Astrocyte (in vitro differentiated cells and primary cell): Measurements from ENCODE around the gene TPO. TPM values are rescaled to one million over a fixed set of nuclear protein-coding genes. Genes with fewer than 3 reads are reported as not detected.

Source experiments
- DNase-seq: peaks from one replicate; pipeline ENCODE4 v3.0.0-alpha.2; 2010; ENCODE audit warnings: low read depth
- FAIRE-seq: peaks from 2 replicates; lab custom pipeline; 2011; peaks lifted over from hg19 to GRCh38; lab: Jason Lieb, UNC
- H2AFZ ChIP-seq: 2 replicates; pipeline ENCODE4 v1.6.0; 2012; ENCODE audit warnings: low read depth, low read length, inconsistent platforms
- H3K27ac ChIP-seq: 2 replicates; pipeline ENCODE4 v1.5.1; 2011; ENCODE audit warnings: low read depth, low read length, inconsistent platforms
- H3K27me3 ChIP-seq: 2 replicates; pipeline ENCODE4 v1.6.0; 2011; ENCODE audit warnings: low read length, inconsistent platforms; ENCODE audit not compliant: insufficient read depth
- H3K36me3 ChIP-seq: 2 replicates; pipeline ENCODE4 v1.5.1; 2011; ENCODE audit warnings: low read length, inconsistent platforms; ENCODE audit not compliant: insufficient read depth
- H3K4me1 ChIP-seq: 2 replicates; pipeline ENCODE4 v1.5.1; 2011; ENCODE audit warnings: low read length, inconsistent platforms; ENCODE audit not compliant: insufficient read depth
- H3K4me2 ChIP-seq: 2 replicates; pipeline ENCODE4 v1.6.0; 2012; ENCODE audit warnings: low read length, inconsistent platforms
- H3K4me3 ChIP-seq: 2 replicates; pipeline ENCODE4 v1.5.1; 2011; ENCODE audit warnings: low read depth, mild to moderate bottlenecking, low read length, inconsistent platforms; ENCODE audit not compliant: insufficient read depth
- H3K79me2 ChIP-seq: 2 replicates; pipeline ENCODE4 v1.6.0; 2012; ENCODE audit warnings: mild to moderate bottlenecking, low read length, inconsistent platforms; ENCODE audit not compliant: insufficient read depth
- H3K9ac ChIP-seq: 2 replicates; pipeline ENCODE4 v1.6.0; 2012; ENCODE audit warnings: mild to moderate bottlenecking, low read length, inconsistent platforms
- H3K9me3 ChIP-seq: 2 replicates; pipeline ENCODE4 v1.5.1; 2012; ENCODE audit warnings: low read depth, mild to moderate bottlenecking, low read length, inconsistent platforms; ENCODE audit not compliant: insufficient read depth
- H4K20me1 ChIP-seq: 2 replicates; pipeline ENCODE4 v1.6.0; 2012; ENCODE audit warnings: low read length, inconsistent platforms; ENCODE audit not compliant: insufficient read depth
- H3K27ac Mint-ChIP-seq: one replicate; pipeline ENCODE4 v1.8.0; 2021; ENCODE audit warnings: mild to moderate bottlenecking, mixed read lengths; ENCODE audit not compliant: unreplicated experiment
- H3K27me3 Mint-ChIP-seq: one replicate; pipeline ENCODE4 v1.8.0; 2021; ENCODE audit warnings: low read depth, mixed read lengths; ENCODE audit not compliant: unreplicated experiment
- H3K36me3 Mint-ChIP-seq: one replicate; pipeline ENCODE4 v1.8.0; 2021; ENCODE audit warnings: low read depth, mixed read lengths; ENCODE audit not compliant: unreplicated experiment
- H3K4me1 Mint-ChIP-seq: one replicate; pipeline ENCODE4 v1.8.0; 2021; ENCODE audit warnings: low read depth, mixed read lengths; ENCODE audit not compliant: unreplicated experiment
- H3K4me3 Mint-ChIP-seq: one replicate; pipeline ENCODE4 v1.8.0; 2021; ENCODE audit warnings: mild to moderate bottlenecking, moderate library complexity, mixed read lengths; ENCODE audit not compliant: unreplicated experiment
- H3K9me3 Mint-ChIP-seq: one replicate; pipeline ENCODE4 v1.8.0; 2021; ENCODE audit warnings: mild to moderate bottlenecking, mixed read lengths; ENCODE audit not compliant: unreplicated experiment
- EZH2 ChIP-seq: IDR thresholded peaks from 2 replicates; pipeline ENCODE4 v1.6.1; 2012; ENCODE audit warnings: mild to moderate bottlenecking, low read length, inconsistent platforms; ENCODE audit not compliant: insufficient read depth
- total RNA-seq: library from RNA; stranded (reverse); gene quantifications from 2 replicates; pipeline ENCODE4 v1.2.1, GENCODE V29; 2021
- TF ChIP-seq, protein P1 (sequence below): IDR thresholded peaks from 2 replicates; pipeline ENCODE4 v1.5.1; 2011; ENCODE audit warnings: low read depth, mild to moderate bottlenecking, inconsistent platforms, low read length, moderate library complexity; ENCODE audit not compliant: insufficient read depth

The TPO gene
- total RNA-seq, 1 donor from 2014 or later: not detected

DNA sequence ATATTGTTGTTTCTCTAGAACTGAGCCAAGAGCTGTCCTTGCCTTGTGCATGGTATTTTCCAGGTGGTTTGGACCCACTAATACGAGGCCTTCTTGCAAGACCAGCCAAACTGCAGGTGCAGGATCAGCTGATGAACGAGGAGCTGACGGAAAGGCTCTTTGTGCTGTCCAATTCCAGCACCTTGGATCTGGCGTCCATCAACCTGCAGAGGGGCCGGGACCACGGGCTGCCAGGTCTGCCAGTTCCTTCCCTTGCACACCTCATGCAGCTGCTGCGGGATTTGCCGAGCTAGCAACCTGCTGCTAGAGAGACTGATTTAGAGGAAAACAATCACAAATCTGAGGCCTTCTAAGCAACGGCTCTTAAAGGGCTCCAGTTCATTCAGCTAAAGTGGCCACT lies 74.5 kb downstream of the TPO start:
- Histone ChIP-seq H3K9me3 (peaks cover 6% of the 10 kb centered on the region), H2AFZ (no peak overlapping the region), H3K4me2 (no peak overlapping the region), H3K36me3 (no peaks in the 10 kb centered on the region), H3K9ac (no peak overlapping the region), H3K27me3 (no peaks in the 10 kb centered on the region), H3K4me3 (no peak overlapping the region), H4K20me1 (no peaks in the 10 kb centered on the region), H3K27ac (no peak overlapping the region), H3K79me2 (no peaks in the 10 kb centered on the region), H3K4me1 (no peaks in the 10 kb centered on the region)
- H3K4me1 Mint-ChIP-seq: peaks cover 2% of the 10 kb centered on the region
- no peak overlapping the region for H3K4me3 Mint-ChIP-seq
- FAIRE-seq: no peak
- H3K27me3 Mint-ChIP-seq: peaks cover 31% of the 10 kb centered on the region
- no peak for TF ChIP-seq EZH2
- TF ChIP-seq, protein P1, sequence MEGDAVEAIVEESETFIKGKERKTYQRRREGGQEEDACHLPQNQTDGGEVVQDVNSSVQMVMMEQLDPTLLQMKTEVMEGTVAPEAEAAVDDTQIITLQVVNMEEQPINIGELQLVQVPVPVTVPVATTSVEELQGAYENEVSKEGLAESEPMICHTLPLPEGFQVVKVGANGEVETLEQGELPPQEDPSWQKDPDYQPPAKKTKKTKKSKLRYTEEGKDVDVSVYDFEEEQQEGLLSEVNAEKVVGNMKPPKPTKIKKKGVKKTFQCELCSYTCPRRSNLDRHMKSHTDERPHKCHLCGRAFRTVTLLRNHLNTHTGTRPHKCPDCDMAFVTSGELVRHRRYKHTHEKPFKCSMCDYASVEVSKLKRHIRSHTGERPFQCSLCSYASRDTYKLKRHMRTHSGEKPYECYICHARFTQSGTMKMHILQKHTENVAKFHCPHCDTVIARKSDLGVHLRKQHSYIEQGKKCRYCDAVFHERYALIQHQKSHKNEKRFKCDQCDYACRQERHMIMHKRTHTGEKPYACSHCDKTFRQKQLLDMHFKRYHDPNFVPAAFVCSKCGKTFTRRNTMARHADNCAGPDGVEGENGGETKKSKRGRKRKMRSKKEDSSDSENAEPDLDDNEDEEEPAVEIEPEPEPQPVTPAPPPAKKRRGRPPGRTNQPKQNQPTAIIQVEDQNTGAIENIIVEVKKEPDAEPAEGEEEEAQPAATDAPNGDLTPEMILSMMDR: no peak
- H3K36me3 Mint-ChIP-seq: no peaks in the 10 kb centered on the region
- DNase-seq: no peak
- H3K9me3 Mint-ChIP-seq: no peaks in the 10 kb centered on the region
- no peak overlapping the region for H3K27ac Mint-ChIP-seq

DNA sequence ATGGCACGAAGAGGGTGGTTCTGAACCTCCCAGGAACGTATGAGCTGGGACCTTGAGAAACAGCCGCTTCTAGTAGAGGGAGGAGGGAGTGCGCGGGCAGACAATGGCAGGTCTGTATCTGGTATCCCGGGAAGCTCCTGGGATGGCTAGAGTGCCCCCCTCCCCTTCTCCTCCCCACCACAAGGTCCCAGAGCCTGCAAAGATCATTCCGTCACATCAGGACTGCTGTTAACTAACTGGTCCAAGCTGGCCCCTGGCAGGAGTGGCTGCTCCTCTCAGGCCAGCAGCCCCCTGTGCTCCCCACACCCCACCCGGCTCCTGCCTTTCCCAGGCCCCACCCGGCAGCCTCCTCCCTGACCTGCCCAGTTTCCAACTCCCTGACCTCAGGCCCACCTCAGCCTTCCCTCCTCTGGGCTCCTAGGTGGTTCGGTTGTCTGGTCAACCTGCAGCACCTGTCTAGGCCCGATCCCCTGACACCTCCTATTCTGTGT lies 75.0 kb downstream of the TPO start:
- no peak overlapping the region for H3K4me3 Mint-ChIP-seq
- no peak overlapping the region for H3K4me3 ChIP-seq
- H3K9ac ChIP-seq: no peak overlapping the region
- H3K27me3 ChIP-seq: no peaks in the 10 kb centered on the region
- H3K9me3 ChIP-seq: peaks cover 6% of the 10 kb centered on the region
- no peaks in the 10 kb centered on the region for H3K4me1 ChIP-seq
- TF ChIP-seq, protein P1: no peak
- no peak for TF ChIP-seq EZH2
- no peak overlapping the region for H3K27ac ChIP-seq
- no peak overlapping the region for H2AFZ ChIP-seq
- no peak overlapping the region for H3K4me2 ChIP-seq
- FAIRE-seq (no peak), DNase-seq (no peak)
- H3K9me3 Mint-ChIP-seq: no peaks in the 10 kb centered on the region
- no peaks in the 10 kb centered on the region for H4K20me1 ChIP-seq
- H3K79me2 ChIP-seq: no peaks in the 10 kb centered on the region
- H3K36me3 Mint-ChIP-seq: no peaks in the 10 kb centered on the region
- H3K36me3 ChIP-seq: no peaks in the 10 kb centered on the region
- peaks cover 31% of the 10 kb centered on the region for H3K27me3 Mint-ChIP-seq
- H3K4me1 Mint-ChIP-seq: peaks cover 2% of the 10 kb centered on the region
- no peak overlapping the region for H3K27ac Mint-ChIP-seq

DNA sequence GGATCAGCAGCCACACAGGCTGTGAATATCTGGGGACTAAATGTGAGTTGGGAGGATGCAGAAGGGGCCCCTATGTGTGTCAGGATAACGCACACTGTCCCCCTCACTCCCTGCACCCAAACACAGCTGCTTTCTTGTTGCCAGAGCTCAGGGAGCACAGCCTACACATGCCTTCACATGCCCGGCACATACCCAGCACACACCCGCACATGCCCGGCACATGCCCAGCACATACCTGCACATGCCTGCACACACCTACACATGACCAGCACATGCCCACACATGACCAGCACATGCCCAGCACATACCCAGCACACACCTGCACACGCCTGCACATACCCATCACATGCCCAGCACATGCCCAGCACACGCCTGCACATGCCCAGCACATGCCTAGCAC lies 75.6 kb downstream of the TPO start:
- H2AFZ ChIP-seq: no peak overlapping the region
- H3K79me2 ChIP-seq: no peaks in the 10 kb centered on the region
- no peak overlapping the region for H3K4me3 Mint-ChIP-seq
- peaks cover 6% of the 10 kb centered on the region for H3K9me3 ChIP-seq
- H3K27me3 ChIP-seq: no peaks in the 10 kb centered on the region
- H4K20me1 ChIP-seq: no peaks in the 10 kb centered on the region
- FAIRE-seq (no peak), DNase-seq (no peak)
- no peak overlapping the region for H3K4me2 ChIP-seq
- no peaks in the 10 kb centered on the region for H3K4me1 ChIP-seq
- no peak overlapping the region for H3K9ac ChIP-seq
- H3K4me1 Mint-ChIP-seq: peaks cover 2% of the 10 kb centered on the region
- no peak overlapping the region for H3K27ac Mint-ChIP-seq
- no peaks in the 10 kb centered on the region for H3K9me3 Mint-ChIP-seq
- no peak overlapping the region for H3K27ac ChIP-seq
- H3K27me3 Mint-ChIP-seq: peaks cover 25% of the 10 kb centered on the region
- TF ChIP-seq, protein P1: no peak
- no peak for TF ChIP-seq EZH2
- no peaks in the 10 kb centered on the region for H3K36me3 Mint-ChIP-seq
- H3K4me3 ChIP-seq: no peak overlapping the region
- no peaks in the 10 kb centered on the region for H3K36me3 ChIP-seq
